ENCODE measurements around the gene C4BPA.

The C4BPA gene

GRCh38 chr1:207059881-207060280 lies 44.2 kb upstream of the C4BPA start:
- FAIRE-seq: no peak

GRCh38 chr1:207060596-207060995 lies 43.4 kb upstream of the C4BPA start:
- TF ChIP-seq CTCF (IDR thresholded peaks at IDR 0.05; ENCODE audit: insufficient read depth, missing control alignments): no peak
- no peak for DNase-seq (ENCODE audit: insufficient read length, low spot score)
- FAIRE-seq: no peak

More at GRCh38 chr1:207059881-207060280, 44.2 kb upstream of the C4BPA start:
- DNase-seq (ENCODE audit: insufficient read length, low spot score): no peak
- TF ChIP-seq CTCF (IDR thresholded peaks at IDR 0.05; ENCODE audit: insufficient read depth, missing control alignments): no peak

- no peak for FAIRE-seq
- no peak for TF ChIP-seq CTCF (IDR thresholded peaks at IDR 0.05; ENCODE audit: insufficient read depth, missing control alignments)
- DNase-seq (ENCODE audit: insufficient read length, low spot score): no peak
Measured at GRCh38 chr1:207062058-207062457, 42.0 kb upstream of the C4BPA start.

GRCh38 chr1:207063014-207063413 lies 41.0 kb upstream of the C4BPA start:
- no peak for TF ChIP-seq CTCF (IDR thresholded peaks at IDR 0.05; ENCODE audit: insufficient read depth, missing control alignments)

GRCh38 chr1:207064561-207064960 lies 39.5 kb upstream of the C4BPA start:
- TF ChIP-seq CTCF (IDR thresholded peaks at IDR 0.05; ENCODE audit: insufficient read depth, missing control alignments): no peak
- FAIRE-seq (no peak), DNase-seq (ENCODE audit: insufficient read length, low spot score) (no peak)

More at GRCh38 chr1:207063014-207063413, 41.0 kb upstream of the C4BPA start:
- FAIRE-seq (no peak), DNase-seq (ENCODE audit: insufficient read length, low spot score) (no peak)

- DNase-seq (ENCODE audit: insufficient read length, low spot score): no peak
- no peak for TF ChIP-seq CTCF (IDR thresholded peaks at IDR 0.05; ENCODE audit: insufficient read depth, missing control alignments)
- FAIRE-seq: no peak
Measured at GRCh38 chr1:207067185-207067584, 36.8 kb upstream of the C4BPA start.

GRCh38 chr1:207067665-207068064 lies 36.4 kb upstream of the C4BPA start:
- no peak for TF ChIP-seq CTCF (IDR thresholded peaks at IDR 0.05; ENCODE audit: insufficient read depth, missing control alignments)
- FAIRE-seq (no peak), DNase-seq (ENCODE audit: insufficient read length, low spot score) (no peak)
